IPS DF 4.7 (cell line): ENCODE results near the gene USP14.
"Not testable (repeated sequence)": the region's sequence is repeated elsewhere in the genome, so short reads cannot be mapped to it uniquely, and the experiment has no call there.

Experiments used
- DNase-seq: peaks from one replicate; pipeline ENCODE4 v3.0.0-alpha.2; 2013; ENCODE audit warnings: low spot score; ENCODE audit errors: extremely low read depth

The USP14 gene

DNA sequence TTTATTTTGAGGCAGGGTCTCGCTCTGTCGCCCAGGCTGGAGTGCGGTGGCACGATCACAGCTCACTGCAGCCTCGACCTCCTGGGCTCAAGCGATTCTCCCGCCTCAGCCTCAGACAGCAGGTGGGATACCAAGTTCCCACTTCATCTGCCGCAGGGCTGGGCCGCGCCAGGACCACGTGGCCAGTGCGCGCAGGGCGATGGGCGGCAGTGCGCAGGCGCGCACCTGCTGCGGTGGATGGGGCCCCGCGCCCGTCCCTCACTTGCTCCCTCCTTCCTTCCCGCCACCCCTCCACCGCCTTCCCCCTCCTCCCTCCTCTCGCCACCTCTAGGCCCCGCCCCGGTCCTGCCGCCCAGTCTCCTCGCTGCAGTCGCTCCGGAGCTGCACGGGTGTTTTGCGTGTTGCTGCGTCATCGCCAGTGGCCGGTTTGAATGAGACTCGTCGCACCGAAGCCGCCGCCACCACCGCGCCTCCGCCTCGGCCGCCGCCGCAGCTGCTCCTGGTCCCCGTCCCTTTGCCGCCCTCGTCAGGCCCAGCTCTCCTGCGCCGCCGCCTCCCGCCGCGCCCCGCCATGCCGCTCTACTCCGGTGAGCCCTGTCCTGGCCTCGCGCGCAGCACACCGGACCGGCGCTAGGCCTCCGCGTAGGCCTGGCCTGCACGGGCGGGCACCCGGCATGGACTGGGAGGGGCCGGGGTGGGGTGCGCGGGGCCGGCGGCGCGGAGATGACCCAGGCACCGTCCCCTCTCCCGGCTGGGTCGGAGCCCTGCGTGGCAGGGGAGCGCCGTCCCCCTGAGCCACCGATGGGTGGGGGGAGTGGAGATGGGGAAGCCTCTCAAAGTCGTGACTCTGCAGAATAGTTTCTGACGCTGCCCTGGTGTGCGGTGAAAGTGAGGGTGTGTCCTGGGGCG lies at the start of gene USP14:
TSS of gene USP14 (plus strand) at position 430 of the 909 bp plus-strand sequence. CDS start at position 572, 142 bp downstream.
- peak; percentile 82 for DNase-seq

DNA sequence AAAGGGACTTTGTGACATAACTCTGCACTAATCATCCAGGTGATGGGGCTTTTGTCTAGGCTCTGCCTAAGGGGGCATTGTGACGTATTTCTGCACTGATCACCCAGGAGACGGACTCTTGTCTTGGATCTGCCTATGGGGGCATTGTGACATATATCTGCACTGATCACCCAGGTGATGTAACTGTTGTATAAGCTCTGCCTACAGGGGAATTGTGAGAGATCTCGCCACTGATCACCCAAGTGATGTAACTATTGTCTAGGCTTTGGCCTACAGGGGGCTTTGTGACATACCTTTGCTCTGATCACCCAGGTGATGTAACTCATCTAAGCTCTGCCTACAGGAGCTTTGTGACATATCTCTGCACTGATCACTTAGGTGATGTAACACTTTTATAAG lies 49.7 kb upstream of the USP14 start:
- not testable (repeated sequence) for DNase-seq

DNA sequence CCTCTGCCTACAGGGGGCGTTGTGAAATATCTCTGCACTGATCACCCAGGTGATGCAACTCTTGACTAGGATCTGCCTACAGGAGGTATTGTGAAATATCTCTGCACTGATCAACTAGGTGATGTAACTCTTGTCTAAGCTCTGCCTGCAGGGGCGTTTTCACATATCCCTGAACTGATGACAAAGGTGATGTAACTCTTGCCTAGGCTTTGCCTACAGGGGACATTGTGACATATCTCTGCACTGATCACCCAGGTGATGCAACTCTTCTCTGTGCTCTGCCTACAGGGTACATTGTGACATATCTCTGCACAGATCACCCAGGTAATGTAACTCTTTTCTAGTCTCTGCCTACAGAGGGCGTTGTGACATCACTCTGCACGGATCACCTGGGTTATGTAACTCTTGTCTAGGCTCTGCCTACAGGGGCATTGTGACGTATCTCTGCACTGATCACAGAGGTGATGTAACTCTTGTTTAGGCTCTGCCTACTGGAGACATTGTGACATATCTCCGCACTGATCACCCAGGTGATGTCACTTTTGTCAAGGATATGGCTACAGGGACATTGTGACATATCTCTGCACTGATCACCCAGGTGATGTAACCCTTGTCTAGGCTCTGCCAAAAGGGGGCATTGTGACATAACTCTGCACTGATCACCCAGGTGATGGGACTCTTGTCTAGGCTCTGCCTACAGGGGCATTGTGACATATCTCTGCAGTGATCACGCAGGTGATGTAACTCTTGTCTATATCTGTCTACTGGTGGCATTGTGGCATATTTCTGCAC lies 49.0 kb upstream of the USP14 start:
- not testable (repeated sequence) for DNase-seq

DNA sequence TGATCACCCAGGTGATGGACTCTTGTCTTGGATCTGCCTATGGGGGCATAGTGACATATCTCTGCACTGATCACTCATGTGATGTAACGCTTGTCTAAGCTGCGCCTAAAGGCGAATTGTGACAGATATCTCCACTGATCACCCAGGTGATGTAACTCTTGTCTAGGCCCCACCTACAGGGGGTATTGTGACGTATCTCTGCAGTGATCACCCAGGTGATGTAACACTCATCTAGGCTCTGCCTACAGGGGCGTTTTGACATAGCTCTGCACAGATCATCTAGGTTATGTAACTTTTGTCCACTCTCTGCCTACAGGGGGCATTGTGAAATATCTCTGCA lies 48.5 kb upstream of the USP14 start:
- DNase-seq = not testable (repeated sequence)

DNA sequence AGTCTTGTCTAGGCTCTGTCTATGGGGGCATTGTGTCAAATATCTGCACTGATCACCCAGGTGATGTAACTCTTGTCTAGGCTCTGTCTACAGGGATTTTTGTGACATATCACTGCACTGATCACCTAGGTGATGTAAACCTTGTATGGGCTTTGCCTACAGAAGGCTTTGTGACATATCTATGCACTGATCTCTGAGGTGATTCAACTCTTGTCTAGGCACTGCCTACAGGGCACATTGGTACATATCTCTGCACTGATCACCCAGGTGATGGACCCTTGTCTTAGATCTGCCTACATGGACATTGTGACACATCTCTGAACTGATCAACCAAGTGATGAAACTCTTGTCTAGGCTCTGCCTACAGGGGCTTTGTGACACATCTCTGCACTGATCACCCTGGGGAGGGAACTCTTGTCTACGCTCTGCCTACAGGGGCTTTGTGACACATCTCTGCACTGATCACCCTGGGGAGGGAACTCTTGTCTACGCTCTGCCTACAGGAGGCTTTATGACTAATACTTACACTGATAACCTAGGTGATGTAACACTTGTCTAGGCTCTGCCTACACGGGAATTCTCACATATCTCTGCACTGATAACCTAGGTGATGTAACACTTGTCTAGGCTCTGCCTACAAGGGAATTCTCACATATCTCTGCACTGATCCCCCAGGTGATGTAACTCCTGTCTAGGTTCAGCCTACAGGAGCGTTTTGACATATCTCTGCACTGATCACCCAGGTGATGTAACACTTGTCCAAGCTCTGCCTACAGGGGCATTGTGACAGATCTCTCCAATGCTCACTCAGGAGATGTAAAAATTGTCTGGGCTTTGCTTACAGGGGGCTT lies 47.8 kb upstream of the USP14 start:
- DNase-seq = not testable (repeated sequence)

DNA sequence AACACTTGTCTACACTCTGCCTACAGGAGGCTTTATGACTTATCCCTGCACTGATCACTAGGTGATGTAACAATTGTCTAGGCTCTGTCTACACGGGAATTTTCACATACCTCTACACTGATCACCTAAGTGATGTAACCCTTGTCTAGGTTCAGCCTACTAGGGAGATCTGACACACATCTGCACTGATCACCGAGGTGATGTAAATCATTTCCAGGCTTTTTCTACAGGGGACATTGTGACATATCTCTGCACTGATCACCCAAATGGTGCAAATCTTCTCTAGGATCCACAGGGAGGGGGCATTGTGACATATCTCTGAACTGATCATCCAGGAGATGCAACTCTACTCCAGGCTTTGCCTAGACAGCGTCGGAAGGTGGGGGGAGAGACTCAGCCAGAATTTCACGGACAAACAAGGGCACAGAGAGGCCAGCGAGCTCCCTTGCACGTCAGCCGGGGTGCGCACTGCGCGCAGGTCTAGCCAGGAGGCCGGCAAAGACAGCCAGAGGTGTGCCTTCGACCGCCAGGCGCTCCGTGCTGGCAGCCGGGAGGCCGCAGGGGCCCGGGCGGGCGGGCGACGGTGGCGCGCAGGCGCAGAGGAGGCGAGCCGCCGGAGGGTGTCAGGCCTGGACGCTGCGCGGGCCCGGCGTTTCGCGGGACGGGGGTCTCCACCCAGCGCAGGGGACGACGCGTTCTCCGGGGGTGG lies 46.9 kb upstream of the USP14 start:
- no peak for DNase-seq

DNA sequence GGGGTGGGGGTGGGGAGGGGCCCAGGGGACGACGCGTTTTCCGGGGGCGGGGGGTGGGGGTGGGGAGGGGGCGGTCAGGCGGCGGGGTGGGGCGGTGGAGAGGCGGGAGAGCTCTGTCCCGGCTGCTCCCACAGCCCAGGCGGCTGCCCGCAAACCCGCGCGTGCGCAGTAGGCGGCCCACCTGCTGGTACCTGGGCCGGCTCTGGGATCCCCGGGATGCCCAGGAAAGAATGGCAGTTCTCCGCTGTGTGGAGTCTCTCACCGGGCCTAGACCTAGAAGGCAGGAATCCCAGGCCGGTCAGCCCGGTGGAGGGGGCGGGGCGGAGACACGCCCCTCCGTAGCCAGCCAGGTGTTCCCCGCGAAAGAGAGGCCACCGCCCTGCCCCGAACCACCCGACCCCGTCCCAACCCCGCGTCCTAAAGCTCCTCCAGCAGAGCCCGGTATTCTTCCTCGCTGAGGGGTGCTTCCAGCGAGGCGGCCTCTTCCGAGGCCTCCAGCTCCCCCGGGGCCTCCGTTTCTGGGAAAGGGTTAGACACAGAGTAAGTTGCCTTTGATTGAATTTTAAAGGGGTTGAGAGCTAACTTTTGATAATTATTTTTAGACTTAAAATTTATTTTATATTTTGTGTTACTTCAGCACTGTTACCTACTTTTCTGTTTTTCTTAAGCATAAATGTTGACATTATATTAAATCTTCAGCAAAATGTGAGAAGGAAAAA lies 46.2 kb upstream of the USP14 start:
- not testable (repeated sequence) for DNase-seq

DNA sequence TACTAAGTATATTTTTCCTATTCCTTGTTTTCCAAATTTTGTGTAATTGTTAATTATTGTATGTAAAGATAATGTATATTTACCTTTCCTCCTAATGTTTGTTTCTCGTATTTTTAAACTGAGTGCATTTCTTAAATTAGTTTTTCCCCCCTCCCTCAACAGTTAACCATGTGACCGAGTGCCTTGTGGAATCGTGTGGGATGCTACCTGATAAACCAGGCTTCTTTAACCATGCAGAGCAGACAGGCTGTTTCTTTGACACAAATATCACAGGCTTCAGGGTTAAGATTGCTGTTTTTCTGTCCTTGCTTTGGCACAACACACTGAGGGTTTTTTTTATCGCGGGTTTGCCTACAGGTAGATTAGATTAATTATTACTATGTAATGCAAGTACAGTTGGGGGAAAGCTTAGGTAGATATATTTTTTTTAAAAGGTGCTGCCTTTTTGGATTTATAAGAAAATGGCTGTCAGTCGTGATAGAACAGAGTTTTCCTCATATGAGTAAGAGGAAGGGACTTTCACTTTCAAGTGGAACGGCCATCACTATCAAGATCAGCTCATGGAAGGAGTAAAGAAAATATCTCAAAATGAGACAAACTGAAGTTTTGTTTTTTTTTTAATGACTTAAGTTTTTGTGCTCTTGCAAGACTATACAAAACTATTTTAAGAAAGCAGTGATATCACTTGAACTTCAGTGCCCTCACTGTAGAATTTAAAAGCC lies 37.7 kb upstream of the USP14 start:
- not testable (repeated sequence) for DNase-seq

DNA sequence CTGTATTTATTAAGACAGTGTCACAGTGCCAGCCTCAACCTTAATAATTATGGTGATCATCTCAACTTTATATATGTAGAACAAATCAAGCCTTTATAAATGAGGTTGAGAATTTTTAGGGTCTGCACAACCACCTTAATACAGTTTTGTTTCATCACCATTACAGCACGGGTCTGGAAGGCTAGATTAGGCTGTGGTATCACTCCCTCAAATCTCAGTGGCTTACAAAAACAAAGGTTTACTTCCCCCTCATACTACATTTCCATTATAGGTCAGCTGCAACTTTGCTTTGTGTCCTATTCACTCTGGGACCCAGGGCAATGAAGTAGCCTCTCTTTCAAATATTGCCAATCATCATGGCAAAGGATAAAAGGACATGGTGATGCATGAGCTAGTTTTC lies 23.3 kb upstream of the USP14 start:
- no peak for DNase-seq

DNA sequence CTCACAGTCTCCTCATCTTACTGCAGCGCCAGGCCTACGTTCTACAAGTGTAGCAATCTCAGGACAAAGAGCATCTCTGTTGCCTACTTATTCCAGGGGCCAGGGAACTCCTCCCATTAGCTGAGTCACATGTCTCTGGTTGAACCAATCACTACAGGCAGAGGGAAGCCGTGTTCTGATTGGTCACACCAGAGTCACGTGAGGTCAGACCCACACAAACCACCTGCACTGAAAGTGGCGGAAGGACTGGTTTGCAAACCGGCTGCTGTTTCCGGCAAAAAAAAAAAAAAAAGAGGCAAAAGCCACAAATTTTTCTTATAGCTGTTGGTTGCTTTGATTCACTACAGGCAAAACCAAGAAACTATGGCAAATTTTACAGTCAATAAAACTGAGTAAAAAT lies 21.9 kb upstream of the USP14 start:
- DNase-seq = no peak

DNA sequence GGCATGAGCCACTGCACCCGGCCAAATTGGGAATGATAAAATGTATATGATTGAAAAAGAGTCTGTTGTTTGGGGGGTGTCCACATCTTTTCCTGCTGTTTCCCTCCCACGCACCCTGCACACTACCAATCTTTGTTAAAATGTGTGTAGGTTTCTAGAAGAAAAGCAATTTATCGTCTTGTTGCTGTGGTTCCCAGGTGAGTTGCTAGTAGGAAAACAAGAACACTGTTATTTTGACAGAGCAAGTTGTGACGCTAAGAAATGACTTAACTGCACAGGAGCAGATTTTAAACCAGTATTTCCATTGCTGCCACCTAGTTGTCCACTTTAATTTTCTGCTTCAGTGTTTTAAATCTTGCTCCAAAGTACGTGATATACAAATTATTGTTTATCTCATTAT lies 21.0 kb upstream of the USP14 start:
- DNase-seq = no peak

DNA sequence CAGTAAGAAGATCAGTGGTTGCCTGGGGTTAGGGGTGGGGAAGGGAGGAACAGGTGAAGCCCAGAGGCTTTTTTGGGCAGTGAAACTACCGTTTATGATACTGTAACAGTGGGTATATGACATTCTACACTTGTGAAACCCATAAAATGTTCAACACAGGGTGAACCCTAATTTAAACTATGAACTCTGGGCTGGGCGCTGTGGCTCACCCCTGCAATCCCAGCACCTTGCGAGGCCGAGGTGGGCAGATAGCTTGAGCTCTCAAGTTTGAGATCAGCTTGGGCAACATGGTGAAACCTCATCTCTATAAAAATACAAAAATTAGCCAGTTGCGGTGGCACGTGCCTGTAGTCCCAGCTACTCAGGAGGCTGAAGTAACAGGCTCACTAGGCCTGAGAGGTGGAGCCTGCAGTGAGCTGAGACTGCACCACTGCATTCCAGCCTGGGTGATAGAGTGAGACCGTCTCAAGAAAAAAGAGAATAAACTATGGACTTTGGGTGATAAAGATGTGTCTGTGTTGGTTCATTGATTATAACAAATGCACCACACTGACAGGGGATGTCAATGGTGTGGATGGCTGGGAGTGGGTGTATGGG lies 17.6 kb upstream of the USP14 start:
- no peak for DNase-seq

DNA sequence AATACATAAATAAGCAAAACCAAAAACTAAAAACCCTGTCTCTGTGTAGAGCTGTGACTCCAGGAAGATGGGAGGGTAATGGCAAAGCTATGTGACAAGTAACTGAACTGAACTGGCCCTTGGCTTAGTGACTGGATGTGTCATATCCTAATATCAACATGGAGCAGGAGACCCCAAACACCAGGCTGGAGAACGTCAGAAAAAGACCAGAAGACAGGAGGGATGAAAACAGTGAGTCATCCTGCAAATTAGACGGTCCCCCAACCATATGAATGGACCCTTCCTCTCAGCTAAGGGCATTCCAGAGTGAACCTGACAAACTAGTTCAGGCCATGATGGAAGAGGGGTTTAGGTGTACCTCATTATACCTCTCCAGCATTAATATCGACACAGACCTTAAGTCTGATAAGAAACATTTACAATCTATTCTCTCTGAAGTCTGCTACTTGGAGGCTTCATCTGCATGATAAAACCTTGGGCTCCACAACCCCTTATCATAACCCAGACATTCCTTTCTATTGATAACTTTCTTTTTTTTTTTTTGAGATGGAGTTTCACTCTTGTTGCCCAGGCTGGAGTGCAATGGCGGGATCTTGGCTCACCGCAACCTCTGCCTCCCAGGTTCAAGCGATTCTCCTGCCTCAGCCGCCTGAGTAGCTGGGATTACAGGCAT lies 15.6 kb upstream of the USP14 start:
- DNase-seq = not testable (repeated sequence)

DNA sequence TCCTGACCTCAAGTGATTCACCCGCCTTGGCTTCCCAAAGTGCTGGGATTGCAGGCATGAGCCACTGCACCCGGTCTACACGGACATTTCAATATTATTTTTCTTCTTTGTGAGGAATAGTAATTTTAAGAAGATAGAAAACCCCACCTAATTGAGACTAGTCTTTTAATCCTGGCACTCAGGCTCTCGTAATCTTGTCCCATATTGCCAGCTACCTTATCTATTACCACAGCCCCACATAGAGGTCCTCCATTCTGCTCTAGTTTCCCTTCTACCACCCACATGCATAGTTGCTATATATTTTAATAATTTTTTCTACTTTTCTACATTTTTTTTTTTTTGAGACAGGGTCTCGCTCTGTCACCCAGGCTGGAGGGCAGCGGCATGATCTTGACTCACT lies 9.5 kb upstream of the USP14 start:
- DNase-seq = no peak

DNA sequence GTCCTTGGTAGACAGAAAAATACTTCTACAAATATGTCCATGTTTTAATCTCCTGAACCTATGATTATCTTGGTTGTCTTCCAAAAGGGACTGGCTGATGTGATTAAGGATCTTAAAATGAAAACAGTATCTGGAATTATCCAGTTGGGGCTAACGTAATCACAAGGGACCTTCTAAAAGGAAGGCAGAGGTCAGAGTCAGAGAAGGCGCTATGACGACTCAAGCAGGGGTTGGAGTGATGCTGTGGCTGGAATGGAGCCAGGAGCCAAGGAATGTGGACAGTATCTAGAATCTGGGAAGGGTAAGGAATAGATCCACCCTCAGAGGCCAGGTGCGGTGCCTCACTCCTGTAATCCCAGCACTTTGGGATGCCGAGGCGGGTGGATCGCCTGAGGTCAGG lies 4.2 kb upstream of the USP14 start:
- DNase-seq = no peak

DNA sequence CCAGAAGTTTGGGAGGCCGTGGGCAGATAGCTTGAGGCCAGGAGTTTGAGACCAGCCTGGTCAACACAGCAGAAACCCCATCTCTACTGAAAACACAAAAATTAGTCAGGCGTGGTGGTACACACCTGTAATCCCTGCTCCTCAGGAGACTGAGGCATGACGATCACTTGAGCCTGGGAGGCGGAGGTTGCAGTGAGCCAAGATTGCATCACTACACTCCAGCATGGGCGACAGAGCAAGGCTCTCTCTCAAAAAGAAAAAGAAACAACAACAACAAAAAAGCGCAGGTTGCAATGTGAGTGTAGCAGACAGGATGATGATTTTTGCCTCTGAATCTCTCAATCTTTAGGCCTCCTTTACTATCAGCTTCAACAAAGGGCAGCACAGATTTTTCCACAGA lies 2.7 kb upstream of the USP14 start:
- DNase-seq = no peak

DNA sequence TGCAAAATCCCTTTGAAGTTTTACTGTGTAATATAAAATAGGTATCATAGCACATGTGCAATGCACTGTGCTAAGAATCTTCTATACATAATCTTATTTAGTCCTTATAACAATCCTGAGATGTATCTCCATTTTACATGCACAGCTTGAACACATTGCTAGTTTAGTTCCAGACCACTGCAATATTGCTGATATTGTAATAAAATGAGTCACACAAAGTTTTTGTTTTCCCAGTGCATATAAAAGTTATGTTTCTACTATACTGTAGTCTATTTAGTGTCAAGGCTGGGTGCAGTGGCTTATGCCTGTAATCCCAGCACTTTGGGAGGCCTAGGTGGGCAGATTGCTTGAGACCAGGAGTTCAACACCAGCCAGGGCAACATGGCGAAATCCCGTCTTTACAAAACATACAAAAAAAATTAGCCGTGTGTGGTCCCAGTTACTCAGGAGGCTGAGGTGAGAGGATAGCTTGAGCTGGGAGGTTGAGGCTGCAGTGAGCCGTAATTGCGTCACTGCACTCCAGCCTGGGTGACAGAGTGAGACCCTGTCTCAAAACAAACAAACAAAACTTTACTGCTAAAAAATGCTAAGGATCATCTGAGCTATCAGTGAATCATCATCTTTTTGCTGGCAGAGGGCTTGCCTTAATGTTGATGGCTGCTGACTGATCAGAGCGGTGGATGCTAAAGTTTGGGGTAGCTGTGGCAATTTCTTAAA lies 1.7 kb upstream of the USP14 start:
- DNase-seq = no peak

DNA sequence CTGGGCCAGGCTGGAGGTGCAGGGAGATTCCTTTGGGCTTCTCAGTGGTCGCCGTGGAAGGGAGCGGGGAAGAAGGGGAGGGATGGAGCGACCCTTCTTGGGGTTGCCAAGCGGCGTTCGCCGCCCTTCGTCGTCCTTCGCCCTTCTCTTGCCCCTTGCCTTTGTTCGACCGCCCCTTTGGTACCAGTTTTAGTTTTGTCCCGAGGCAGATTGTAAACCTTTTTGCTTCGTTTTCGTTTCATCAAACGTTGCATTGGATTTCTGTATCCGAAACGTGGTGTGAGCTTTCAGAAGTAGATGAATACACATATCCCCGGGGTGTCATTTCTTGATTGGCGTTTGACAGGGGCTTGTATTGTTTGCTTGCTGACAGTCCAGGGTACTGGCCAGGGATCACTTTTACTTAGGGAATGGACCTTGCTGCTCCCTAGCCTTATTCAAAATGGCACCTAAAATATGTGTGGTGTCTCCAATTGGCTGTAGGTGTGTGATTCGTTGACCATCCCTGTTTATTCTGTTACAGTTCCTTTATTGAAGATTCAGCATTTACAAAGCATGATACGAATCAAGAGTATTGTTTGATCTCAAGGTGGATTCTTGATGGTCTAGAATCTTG lies 788 bp downstream of the USP14 start:
- no peak for DNase-seq
